CD4-positive, alpha-beta T cell treated with Interferon gamma for 1 hour (primary cell): ENCODE measurements around the gene LIMK1.
"Not testable (repeated sequence)": the region's sequence is repeated elsewhere in the genome, so short reads cannot be mapped to it uniquely, and the experiment has no call there.

ENCODE experiments used
- DNase-seq: peaks from one replicate; pipeline ENCODE4 v3.0.0-alpha.2; 2020

The LIMK1 gene

DNA sequence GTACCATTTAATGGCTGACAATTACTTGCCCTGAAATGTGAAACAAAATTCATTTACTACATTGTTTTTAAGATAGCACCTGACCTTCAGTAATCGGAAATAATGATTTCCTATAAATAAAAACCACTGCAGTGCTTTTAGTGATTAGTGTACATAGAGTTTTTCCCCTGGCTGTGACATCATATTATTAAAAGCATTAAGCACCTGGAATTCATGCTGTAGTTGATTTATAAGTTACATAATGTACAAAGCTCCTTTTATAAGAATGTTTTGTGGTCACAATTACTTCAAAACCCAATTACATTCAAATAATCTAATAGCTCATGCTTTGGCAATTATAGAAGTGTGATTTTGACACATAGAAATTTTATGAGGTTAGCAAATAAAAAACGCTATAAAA lies 46.3 kb downstream of the LIMK1 start:
- no peak for DNase-seq

DNA sequence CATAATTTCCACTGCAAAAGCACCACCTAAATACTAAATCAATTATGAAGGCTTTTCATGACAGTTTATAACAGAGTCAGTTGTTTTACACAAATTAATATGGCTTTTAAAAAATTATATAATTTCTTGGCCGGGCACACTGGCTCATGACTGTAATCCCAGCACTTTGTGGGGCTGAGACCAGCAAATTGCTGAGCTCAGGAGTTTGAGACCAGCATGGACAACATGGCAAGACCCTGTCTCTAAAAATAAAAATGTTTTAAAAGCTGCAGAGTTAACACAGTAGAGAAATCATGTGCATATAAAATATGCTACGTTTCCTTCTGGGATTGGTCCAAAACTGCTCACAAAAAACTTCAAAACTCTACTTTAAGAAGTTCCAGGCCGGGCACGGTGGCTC lies 46.9 kb downstream of the LIMK1 start:
- DNase-seq, result no peak

DNA sequence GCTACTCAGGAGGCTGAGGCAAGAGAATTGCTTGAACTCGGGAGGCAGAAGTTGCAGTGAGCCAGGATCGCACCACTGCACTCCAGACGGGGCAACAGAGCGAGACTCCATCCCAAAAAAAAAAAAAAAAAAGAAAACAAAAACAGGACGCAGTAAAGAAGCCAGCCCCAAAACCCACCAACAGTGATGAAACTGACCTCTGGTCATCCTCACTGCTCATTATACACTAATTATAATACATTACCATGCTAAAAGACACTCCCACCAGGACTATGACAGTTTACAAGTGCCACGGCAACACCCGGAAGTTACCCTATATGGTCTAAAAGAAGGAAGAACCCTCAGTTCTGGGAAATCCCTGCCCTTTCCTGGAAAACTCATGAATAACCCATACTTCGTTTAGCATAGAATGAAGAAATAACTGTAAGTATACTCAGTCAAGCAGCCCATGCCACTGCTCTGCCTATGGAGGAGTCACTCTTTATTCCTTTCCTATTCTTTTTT lies 50.6 kb downstream of the LIMK1 start:
- DNase-seq, result peak; percentile 36

DNA sequence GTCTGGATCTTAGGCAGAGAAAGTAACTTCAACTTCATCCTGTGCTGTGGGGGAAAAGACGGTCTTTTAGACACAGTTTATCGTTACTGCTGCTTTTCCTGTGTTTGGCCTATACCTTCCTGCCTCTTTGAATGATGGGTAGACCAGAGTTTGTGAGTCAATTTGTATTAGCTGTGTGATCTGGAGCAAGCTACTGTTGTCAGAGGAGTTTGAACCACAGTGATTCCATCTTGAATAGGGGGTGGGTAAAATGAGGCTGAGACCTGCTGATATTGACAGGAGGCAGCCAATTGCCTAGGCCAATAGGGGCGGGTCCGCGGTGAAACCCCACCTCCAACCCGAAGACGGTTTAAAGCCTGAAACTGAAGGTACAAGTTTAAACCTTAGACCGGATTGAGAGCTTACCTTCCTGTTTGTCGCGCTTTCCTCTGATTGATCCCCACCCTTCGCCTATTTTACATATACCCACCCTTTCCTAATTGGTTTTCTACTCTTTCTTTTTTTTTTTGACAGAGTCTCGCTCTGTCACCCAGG lies 54.8 kb downstream of the LIMK1 start:
- no peak for DNase-seq

DNA sequence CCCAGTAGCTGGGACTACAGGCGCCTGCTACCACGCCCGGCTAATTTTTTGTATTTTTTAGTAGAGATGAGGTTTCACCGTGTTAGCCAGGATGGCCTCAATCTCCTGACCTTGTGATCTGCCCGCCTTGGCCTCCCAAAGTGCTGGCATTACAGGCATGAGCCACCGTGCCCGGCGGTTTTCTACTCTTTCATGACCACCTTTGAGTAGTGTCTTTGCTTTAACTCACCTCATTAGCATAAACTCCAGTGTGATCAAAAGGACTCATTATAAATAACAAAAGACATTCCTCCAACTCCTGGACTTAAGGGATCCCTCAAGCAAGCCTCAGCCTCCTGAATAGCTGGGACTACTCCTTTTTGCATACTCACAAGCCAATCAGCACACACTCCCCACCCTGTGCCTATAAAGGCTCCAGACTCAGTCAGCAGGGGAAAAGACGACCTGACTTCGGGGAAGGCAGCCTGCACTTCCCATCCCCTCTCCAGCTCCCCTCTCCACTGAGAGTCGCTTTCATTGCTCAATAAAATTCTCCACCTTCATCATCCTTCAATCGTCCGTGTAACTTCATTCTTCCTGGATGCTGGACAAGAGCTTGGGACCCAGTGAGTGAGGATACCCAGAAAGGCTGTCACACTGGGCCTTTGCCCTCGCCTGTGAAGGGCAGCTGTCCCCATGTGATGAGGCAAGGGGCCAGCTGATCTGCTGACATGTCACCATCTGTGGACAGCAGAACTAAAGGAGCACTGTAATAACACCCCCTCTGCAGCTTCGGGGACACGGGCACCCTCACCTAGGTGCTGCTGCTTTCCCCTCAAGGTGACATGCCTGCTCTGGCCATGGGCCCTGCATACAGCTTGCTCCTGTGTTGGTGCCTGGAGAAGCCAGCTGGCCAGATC lies 55.6 kb downstream of the LIMK1 start:
- DNase-seq, result no peak

DNA sequence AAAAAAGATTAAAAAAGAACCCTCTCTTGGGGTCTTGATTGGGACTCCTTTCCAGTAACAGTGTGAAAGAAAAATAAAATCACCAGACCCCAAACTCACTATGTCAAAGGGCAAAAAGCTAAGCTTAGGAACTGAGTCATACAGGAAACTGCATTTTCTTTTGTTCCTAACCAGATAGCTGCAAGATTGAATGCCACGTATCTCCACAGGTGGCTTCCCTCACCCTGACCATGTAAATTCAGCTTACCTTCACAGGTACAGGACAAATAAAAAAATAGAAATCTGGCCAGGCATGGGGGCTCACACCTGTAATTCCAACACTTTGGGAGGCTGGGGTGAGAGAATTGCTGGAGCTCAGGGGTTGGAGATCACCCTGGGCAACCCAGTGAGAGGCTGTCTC lies 58.1 kb downstream of the LIMK1 start:
- DNase-seq, result no peak

DNA sequence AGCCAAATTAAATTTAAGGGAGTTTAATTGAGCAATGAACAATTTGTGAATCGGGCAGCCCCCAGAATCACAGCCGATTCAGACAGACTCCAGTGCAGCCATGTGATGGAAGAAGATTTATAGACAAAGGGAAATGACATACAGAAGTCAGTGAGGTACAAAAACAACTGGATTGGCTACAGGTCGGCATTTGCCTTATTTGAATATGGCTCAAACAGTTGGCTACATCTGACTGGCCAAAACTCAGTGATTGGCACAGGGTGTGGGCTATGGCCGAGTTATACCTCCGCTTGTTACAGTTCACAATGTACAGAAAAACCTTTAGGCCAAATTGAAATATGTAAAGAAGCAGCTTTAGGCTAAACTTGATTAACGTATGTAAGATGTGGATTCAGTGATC lies 59.8 kb downstream of the LIMK1 start:
- DNase-seq, result no peak

DNA sequence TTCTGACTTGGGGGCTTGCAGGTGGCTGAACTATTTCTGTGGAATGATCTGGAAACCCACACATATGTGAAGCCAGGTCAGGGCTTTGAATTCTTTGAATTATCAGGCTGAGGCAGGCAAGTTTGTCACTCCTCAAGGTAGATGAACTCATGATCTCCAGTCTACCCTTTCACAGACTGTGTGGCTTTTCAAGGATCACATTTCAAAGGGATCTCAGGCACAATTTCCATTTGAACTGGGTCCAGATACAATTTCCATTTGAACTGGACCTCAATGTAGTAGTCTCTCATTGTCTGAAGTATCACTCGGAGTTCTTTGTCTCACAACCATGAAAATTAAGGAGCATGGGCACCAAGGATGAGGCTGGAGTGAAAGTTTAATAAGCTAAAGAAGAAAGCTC lies 64.9 kb downstream of the LIMK1 start:
- no peak for DNase-seq

DNA sequence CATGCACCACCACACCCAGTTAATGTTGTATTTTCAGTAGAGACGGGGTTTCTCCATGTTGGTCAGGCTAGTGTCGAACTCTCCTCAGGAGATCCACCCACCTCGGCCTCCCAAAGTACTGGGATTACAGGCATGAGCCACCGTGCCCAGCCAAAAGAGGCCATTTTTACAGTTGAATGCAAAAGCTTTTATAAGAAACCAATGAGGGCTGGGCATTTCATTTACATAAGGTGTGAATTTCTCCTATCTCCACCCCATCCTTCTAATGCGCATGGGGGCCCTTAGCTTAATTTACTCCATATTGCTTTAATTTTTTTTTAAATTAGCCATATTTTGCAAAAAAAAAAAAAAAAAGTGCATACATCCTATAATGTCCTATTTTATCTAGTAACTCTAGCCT lies 65.5 kb downstream of the LIMK1 start:
- DNase-seq, result no peak

DNA sequence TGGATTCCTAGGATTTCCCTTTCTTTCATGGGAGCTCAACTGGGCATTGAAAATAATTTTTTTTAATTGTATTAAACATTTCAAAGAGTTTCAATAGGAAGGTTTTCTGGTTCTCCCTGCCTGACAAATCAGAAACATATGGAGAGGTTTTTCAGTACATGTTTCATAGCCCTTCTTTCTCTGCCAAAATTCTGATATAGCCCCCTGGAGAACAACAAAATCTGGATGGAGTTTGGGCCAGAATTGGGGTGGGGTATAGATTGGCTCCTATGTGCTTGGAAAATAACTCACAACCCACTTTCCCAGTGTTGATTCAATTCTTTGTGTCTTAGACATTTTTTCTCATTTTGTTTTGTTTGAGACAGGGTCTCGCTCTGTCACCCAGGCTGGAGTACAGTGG lies 66.0 kb downstream of the LIMK1 start:
- DNase-seq, result no peak

DNA sequence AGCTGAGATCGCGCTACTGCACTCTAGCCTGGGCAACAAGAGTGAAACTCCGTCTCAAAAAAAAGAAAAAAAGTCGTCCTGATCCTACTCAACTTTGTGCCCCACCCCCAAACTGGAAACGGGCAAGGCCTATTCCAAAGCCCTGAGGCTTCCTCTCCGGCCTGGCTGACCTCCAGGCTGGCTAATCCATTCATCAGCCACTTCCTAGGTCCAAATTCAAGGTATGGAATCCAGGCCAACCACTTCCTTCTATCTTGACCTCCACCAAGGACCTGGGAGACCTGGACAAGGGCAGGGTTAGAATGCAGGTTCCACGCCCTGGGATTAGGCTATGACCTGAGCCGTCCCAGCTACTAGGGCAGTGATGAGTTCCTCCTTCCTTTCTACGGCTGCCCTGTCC lies 70.1 kb downstream of the LIMK1 start:
- no peak for DNase-seq

DNA sequence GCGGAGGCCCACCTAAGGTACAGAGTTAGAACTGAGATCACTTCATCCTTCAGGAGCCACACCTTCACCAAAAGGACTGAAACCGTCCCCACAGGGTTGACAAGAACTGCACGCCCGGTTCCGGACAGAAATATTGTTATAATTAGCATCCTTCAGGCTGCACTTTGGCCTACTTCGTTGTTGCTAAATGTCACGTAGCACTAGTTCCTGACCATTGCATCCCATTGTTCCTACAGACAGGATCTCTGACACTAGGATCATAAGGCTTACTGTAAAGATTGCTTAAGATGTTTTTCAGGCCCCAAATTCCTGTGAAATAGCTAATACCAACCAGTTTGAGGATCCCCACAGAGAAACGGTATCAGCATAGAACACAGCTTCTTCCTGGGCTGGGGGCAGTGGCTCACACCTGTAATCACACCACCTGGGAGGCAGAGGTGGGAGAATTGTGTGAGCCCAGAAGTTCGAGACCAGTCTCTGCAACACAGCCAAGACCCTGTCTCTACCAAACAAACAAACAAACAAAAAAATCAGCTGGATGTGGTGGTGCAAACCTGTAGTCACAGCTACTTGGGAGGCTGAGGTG lies 72.3 kb downstream of the LIMK1 start:
- no peak for DNase-seq

DNA sequence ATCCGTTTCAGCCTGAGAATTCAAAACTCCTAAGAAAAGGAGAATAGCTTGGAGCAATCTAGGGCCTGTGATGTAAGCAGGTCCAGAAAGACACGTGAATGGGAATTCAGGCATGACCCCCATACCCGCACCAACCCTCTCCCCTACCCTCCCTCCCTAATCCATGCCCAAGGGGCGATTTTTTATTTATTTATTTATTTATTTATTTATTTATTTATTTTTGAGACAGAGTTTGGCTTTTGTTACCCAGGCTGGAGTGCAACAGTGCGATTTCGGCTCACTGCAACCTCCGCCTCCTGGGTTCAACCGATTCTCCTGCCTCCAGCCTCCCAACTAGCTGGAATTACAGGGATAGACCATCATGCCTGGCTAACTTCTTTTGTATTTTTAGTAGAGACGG lies 74.0 kb downstream of the LIMK1 start:
- DNase-seq, result no peak

DNA sequence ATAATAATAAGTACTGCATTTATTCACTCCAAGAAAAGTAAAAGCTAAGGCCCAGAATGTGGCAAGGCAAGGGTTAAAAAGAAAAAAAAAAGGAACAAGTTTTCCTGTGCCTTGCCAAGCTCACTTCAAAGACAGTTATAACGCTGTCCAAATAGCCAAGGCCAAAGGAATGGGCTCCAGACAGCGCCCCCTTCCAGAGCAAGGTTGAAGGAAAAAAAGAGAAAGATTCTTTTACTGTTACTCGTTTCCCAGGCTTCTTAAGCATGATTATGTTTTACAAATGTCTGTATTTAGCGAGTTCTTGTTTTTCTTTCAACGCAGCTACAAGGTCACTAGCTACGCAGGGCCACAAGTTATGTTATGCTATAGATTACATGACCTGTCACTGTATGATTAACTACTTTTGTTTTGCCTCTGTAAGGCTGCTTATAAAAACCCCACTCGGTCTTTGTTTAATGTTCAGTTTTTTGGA lies 81.4 kb downstream of the LIMK1 start:
- no peak for DNase-seq

DNA sequence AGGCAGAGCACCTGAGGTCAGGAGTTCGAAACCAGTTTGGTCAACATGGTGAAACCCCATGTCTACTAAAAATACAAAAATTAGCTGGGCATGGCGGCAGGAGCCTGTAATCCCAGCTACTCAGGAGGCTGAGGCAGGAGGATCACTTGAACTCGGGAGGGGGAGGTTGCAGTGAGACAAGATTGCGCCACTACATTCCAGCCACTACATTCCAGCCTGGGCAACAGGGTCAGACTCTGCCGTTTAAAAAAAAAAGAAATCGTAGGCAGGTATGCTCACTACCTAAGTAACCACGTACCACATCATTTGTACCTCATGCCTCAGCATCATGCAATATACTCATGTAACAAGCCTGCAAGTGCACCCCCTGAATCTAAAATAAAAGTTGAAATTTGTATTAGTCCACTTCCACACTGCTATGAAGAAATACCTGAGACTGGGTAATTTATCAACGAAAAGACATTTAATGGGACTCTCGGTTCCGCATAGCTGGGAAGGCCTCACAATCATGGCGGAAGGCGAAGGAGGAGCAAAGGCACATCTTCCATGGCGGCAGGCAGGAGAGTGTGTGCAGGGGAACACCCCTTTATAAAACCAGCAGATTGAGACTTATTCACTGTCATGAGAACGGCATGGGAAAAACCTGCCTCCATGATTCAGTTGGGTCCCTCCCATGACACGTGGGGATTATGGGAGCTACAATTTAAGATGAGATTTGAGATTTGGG lies 82.4 kb downstream of the LIMK1 start:
- DNase-seq, result no peak

DNA sequence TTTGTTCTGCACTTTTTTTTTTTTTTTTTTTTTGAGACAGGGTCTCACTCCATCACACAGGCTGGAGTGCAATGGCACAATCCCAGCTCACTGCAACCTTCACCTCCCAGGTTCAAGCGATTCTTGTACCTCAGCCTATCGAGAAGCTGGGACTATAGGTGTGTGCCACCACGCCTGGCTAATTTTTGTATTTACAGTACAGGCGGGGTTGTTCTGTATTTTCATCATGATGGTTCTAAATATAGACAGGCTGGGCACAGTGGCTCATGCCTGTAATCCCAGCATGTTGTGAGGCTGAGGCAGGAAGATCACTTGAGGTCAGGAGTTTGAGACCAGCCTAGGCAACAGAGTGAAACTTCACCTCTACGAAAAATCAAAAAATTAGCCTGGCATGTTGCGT lies 83.7 kb downstream of the LIMK1 start:
- DNase-seq, result not testable (repeated sequence)
